Astrocyte (in vitro differentiated cells and primary cell): ENCODE measurements around the gene IL12RB2. TPM values are rescaled to one million over a fixed set of nuclear protein-coding genes. Genes with fewer than 3 reads are reported as not detected.
"Not testable (repeated sequence)": the region's sequence is repeated elsewhere in the genome, so short reads cannot be mapped to it uniquely, and the experiment has no call there.

ENCODE experiments used
- DNase-seq: peaks from one replicate; pipeline ENCODE4 v3.0.0-alpha.2; 2010; ENCODE audit warnings: low read depth
- FAIRE-seq: peaks from 2 replicates; lab custom pipeline; 2011; peaks lifted over from hg19 to GRCh38; lab: Jason Lieb, UNC
- H2AFZ ChIP-seq: 2 replicates; pipeline ENCODE4 v1.6.0; 2012; ENCODE audit warnings: low read depth, low read length, inconsistent platforms
- H3K27ac ChIP-seq: 2 replicates; pipeline ENCODE4 v1.5.1; 2011; ENCODE audit warnings: low read depth, low read length, inconsistent platforms
- H3K27me3 ChIP-seq: 2 replicates; pipeline ENCODE4 v1.6.0; 2011; ENCODE audit warnings: low read length, inconsistent platforms; ENCODE audit not compliant: insufficient read depth
- H3K36me3 ChIP-seq: 2 replicates; pipeline ENCODE4 v1.5.1; 2011; ENCODE audit warnings: low read length, inconsistent platforms; ENCODE audit not compliant: insufficient read depth
- H3K4me1 ChIP-seq: 2 replicates; pipeline ENCODE4 v1.5.1; 2011; ENCODE audit warnings: low read length, inconsistent platforms; ENCODE audit not compliant: insufficient read depth
- H3K4me2 ChIP-seq: 2 replicates; pipeline ENCODE4 v1.6.0; 2012; ENCODE audit warnings: low read length, inconsistent platforms
- H3K4me3 ChIP-seq: 2 replicates; pipeline ENCODE4 v1.5.1; 2011; ENCODE audit warnings: low read depth, mild to moderate bottlenecking, low read length, inconsistent platforms; ENCODE audit not compliant: insufficient read depth
- H3K79me2 ChIP-seq: 2 replicates; pipeline ENCODE4 v1.6.0; 2012; ENCODE audit warnings: mild to moderate bottlenecking, low read length, inconsistent platforms; ENCODE audit not compliant: insufficient read depth
- H3K9ac ChIP-seq: 2 replicates; pipeline ENCODE4 v1.6.0; 2012; ENCODE audit warnings: mild to moderate bottlenecking, low read length, inconsistent platforms
- H3K9me3 ChIP-seq: 2 replicates; pipeline ENCODE4 v1.5.1; 2012; ENCODE audit warnings: low read depth, mild to moderate bottlenecking, low read length, inconsistent platforms; ENCODE audit not compliant: insufficient read depth
- H4K20me1 ChIP-seq: 2 replicates; pipeline ENCODE4 v1.6.0; 2012; ENCODE audit warnings: low read length, inconsistent platforms; ENCODE audit not compliant: insufficient read depth
- H3K27ac Mint-ChIP-seq: one replicate; pipeline ENCODE4 v1.8.0; 2021; ENCODE audit warnings: mild to moderate bottlenecking, mixed read lengths; ENCODE audit not compliant: unreplicated experiment
- H3K27me3 Mint-ChIP-seq: one replicate; pipeline ENCODE4 v1.8.0; 2021; ENCODE audit warnings: low read depth, mixed read lengths; ENCODE audit not compliant: unreplicated experiment
- H3K36me3 Mint-ChIP-seq: one replicate; pipeline ENCODE4 v1.8.0; 2021; ENCODE audit warnings: low read depth, mixed read lengths; ENCODE audit not compliant: unreplicated experiment
- H3K4me1 Mint-ChIP-seq: one replicate; pipeline ENCODE4 v1.8.0; 2021; ENCODE audit warnings: low read depth, mixed read lengths; ENCODE audit not compliant: unreplicated experiment
- H3K4me3 Mint-ChIP-seq: one replicate; pipeline ENCODE4 v1.8.0; 2021; ENCODE audit warnings: mild to moderate bottlenecking, moderate library complexity, mixed read lengths; ENCODE audit not compliant: unreplicated experiment
- H3K9me3 Mint-ChIP-seq: one replicate; pipeline ENCODE4 v1.8.0; 2021; ENCODE audit warnings: mild to moderate bottlenecking, mixed read lengths; ENCODE audit not compliant: unreplicated experiment
- CTCF ChIP-seq: IDR thresholded peaks from 2 replicates; pipeline ENCODE4 v1.5.1; 2011; ENCODE audit warnings: low read depth, mild to moderate bottlenecking, inconsistent platforms, low read length, moderate library complexity; ENCODE audit not compliant: insufficient read depth
- EZH2 ChIP-seq: IDR thresholded peaks from 2 replicates; pipeline ENCODE4 v1.6.1; 2012; ENCODE audit warnings: mild to moderate bottlenecking, low read length, inconsistent platforms; ENCODE audit not compliant: insufficient read depth
- total RNA-seq: library from RNA; stranded (reverse); gene quantifications from 2 replicates; pipeline ENCODE4 v1.2.1, GENCODE V29; 2021

The IL12RB2 gene
- total RNA-seq, 1 donor from 2014 or later, result 0.11 TPM

DNA sequence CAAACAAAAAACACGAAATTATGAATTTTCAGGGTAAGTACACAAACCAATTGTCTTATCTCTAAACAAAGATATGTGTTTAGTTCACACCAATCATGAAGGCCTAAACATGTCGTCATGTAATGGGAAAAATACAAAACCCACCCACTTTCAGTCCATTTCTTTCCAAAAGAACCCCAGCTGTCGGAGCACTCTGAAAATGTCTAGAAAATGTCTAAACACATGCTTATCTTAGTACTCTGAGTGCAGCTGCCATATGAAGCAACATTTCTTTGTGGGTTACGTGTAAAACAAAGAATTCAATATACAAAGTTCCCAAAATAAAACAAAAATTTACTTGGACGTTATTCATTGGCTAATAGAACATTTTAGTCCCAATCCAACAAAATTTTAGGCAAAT lies 99.8 kb downstream of the IL12RB2 start:
- Histone ChIP-seq H3K36me3 (peaks cover 29% of the 10 kb centered on the region), H3K4me3 (no peak overlapping the region), H2AFZ (no peak overlapping the region), H4K20me1 (peaks cover 26% of the 10 kb centered on the region), H3K9ac (no peak overlapping the region), H3K79me2 (peaks cover 6% of the 10 kb centered on the region), H3K4me1 (no peaks in the 10 kb centered on the region), H3K4me2 (no peak overlapping the region), H3K27ac (no peak overlapping the region), H3K9me3 (no peaks in the 10 kb centered on the region), H3K27me3 (no peaks in the 10 kb centered on the region)
- FAIRE-seq (no peak), DNase-seq (no peak)
- no peaks in the 10 kb centered on the region for H3K36me3 Mint-ChIP-seq
- H3K9me3 Mint-ChIP-seq, result no peaks in the 10 kb centered on the region
- H3K27ac Mint-ChIP-seq, result no peak overlapping the region
- peaks cover 5% of the 10 kb centered on the region for H3K4me1 Mint-ChIP-seq
- no peaks in the 10 kb centered on the region for H3K27me3 Mint-ChIP-seq
- no peak overlapping the region for H3K4me3 Mint-ChIP-seq
- no peak for TF ChIP-seq CTCF
- TF ChIP-seq EZH2, result no peak

DNA sequence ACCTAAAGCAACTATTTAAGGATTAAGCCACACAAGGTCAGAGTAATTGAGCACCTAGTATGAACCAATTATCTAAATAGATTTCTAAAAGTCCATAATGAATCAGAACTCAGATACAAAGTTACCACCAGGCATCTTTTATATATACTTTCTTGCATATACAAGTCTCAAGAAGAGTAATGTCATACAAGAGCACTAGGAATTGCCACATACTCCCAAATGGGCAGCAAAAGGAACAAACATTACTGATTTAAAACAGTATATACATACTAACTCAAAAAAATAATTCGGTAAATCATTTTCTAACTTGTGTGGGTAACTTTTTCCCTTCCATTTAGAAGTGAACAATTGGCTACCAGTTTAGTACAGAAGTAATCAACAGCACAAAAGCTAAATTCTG lies 100.5 kb downstream of the IL12RB2 start:
- no peak overlapping the region for H3K4me2 ChIP-seq
- peaks cover 5% of the 10 kb centered on the region for H3K4me1 Mint-ChIP-seq
- H3K4me1 ChIP-seq, result no peaks in the 10 kb centered on the region
- peaks cover 29% of the 10 kb centered on the region for H4K20me1 ChIP-seq
- H3K27ac ChIP-seq, result no peak overlapping the region
- peaks cover 6% of the 10 kb centered on the region for H3K79me2 ChIP-seq
- TF ChIP-seq EZH2, result no peak
- TF ChIP-seq CTCF, result no peak
- H3K27ac Mint-ChIP-seq, result no peak overlapping the region
- no peaks in the 10 kb centered on the region for H3K9me3 ChIP-seq
- FAIRE-seq (no peak), DNase-seq (no peak)
- H3K27me3 Mint-ChIP-seq, result no peaks in the 10 kb centered on the region
- H3K36me3 Mint-ChIP-seq, result no peaks in the 10 kb centered on the region
- peaks cover 31% of the 10 kb centered on the region for H3K36me3 ChIP-seq
- no peaks in the 10 kb centered on the region for H3K27me3 ChIP-seq
- H3K4me3 Mint-ChIP-seq, result no peak overlapping the region
- no peak overlapping the region for H3K4me3 ChIP-seq
- H3K9ac ChIP-seq, result no peak overlapping the region
- H2AFZ ChIP-seq, result no peak overlapping the region
- H3K9me3 Mint-ChIP-seq, result no peaks in the 10 kb centered on the region

GRCh38 chr1:67413101-67413500 lies 105.4 kb downstream of the IL12RB2 start:
- not testable (repeated sequence) for H3K9ac ChIP-seq, H3K4me3 Mint-ChIP-seq, H3K9me3 Mint-ChIP-seq, H2AFZ ChIP-seq, H3K4me1 ChIP-seq, H3K27me3 Mint-ChIP-seq, H3K27ac Mint-ChIP-seq, H3K27ac ChIP-seq, H3K4me1 Mint-ChIP-seq, H3K27me3 ChIP-seq, H3K4me2 ChIP-seq, FAIRE-seq, DNase-seq, H3K36me3 Mint-ChIP-seq, H3K4me3 ChIP-seq, H3K9me3 ChIP-seq
- Histone ChIP-seq H3K79me2 (peaks cover 50% of the 10 kb centered on the region), H4K20me1 (peaks cover 68% of the 10 kb centered on the region), H3K36me3 (peaks cover 67% of the 10 kb centered on the region)
